Umbilical cord (tissue), 2 donors: ENCODE results near the gene KMT5B. TPM values are rescaled to one million over a fixed set of nuclear protein-coding genes. Genes with fewer than 3 reads are reported as not detected.

ENCODE experiments used
- DNase-seq: peaks from one replicate; pipeline ENCODE4 v3.0.0-alpha.2; 2015; ENCODE audit warnings: low spot score
- total RNA-seq: library from RNA; depleted of rRNA; stranded (reverse); fragments of >200 nt; gene quantifications from one replicate; pipeline ENCODE4 v1.2.3, GENCODE V29; 2014; ENCODE audit warnings: low replicate concordance; ENCODE audit not compliant: insufficient read depth

The KMT5B gene
- total RNA-seq, 1 donor from 2014 or later = 54.2 TPM

GRCh38 chr11:68120273-68121066, 92.6 kb downstream of the KMT5B start:
- peak; percentile 35 for DNase-seq

GRCh38 chr11:68118706-68119448, 94.2 kb downstream of the KMT5B start:
- DNase-seq = peak; percentile 68

GRCh38 chr11:68117853-68118470, 95.1 kb downstream of the KMT5B start:
- peak; percentile 89 for DNase-seq

- DNase-seq = peak; percentile 71
Observed at GRCh38 chr11:68116974-68117373, 96.1 kb downstream of the KMT5B start.

GRCh38 chr11:68116126-68116525, 97.0 kb downstream of the KMT5B start:
- no peak for DNase-seq

- no peak for DNase-seq
Observed at GRCh38 chr11:68115285-68115684, 97.8 kb downstream of the KMT5B start.

GRCh38 chr11:68113986-68114385, 99.1 kb downstream of the KMT5B start:
- peak; percentile 54 for DNase-seq

- no peak for DNase-seq
Observed at GRCh38 chr11:68107689-68108088, 105.4 kb downstream of the KMT5B start.

- peak; percentile 59 for DNase-seq
Observed at GRCh38 chr11:68106165-68106940, 106.7 kb downstream of the KMT5B start.

Other genes with a start within 250 kb of the KMT5B start
- 9.9 TPM for gene UNC93B1, start 209.2 kb downstream of the KMT5B start, total RNA-seq
- gene ALDH3B1, start 203.0 kb downstream of the KMT5B start, total RNA-seq = 19.0 TPM
- 52.7 TPM for gene NDUFS8, start 182.6 kb downstream of the KMT5B start, total RNA-seq
- 63.8 TPM for gene TCIRG1, start 174.3 kb downstream of the KMT5B start, total RNA-seq
- 6.7 TPM for gene CHKA, start 91.9 kb downstream of the KMT5B start, total RNA-seq
- gene C11orf24, start 58.7 kb upstream of the KMT5B start, total RNA-seq = 12.0 TPM
- gene LRP5, start 99.3 kb upstream of the KMT5B start, total RNA-seq = 50.6 TPM
- gene PPP6R3, start 247.5 kb upstream of the KMT5B start, total RNA-seq = 224 TPM